ENCODE results near the gene OR4N2.
"Not testable (repeated sequence)": the region's sequence is repeated elsewhere in the genome, so short reads cannot be mapped to it uniquely, and the experiment has no call there.

The OR4N2 gene

DNA sequence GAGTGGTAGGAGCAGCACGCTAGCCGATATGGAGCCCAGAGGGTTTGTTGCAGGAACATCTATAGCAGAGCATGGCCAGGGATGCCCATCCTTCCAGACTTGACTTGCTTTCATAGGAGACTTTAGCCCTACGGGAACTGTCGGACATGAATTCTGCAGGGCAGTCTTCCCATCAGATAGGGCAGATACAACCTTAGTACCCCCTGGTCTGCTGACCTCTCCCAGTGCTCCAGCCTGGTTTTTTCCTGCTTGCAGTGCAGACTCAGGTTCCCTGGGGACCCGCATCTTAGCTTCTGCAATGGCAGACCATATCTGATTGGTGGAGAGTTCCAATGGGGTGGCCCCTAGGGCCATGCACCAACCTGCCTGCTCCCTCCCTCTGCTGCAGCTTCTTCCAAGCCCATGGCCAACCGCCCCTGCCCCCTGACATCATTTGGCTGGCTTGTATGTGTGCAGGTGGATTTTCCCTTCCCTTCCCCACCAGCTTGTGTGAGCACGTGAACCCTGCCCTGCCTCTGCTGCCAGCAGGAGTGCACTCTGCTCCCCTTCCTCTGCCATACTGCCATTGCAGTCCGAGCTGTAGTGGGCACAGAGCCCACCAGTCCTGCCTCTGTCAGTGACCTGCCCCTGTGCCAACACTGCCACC is 30.8 kb downstream of the OR4N2 start:
- not testable (repeated sequence) for DNase-seq

DNA sequence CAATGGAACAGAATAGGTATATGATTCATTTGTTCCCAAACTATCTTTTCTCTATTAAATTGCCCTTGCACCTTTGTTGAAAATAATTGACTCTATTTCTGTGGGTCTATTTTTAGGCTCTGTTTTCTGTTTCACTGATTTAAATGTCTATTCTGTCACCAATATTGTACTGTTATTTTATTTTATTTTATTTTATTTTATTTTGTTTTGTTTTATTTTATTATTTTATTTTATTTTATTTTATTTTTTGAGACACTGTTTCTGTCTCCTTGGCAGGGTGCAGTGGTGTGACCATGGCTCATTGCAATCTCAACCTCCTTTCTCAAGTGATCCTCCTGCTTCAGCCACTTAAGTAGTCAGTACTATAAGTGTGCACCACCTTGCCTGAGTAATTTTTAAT is 34.9 kb downstream of the OR4N2 start:
- DNase-seq: no peak

DNA sequence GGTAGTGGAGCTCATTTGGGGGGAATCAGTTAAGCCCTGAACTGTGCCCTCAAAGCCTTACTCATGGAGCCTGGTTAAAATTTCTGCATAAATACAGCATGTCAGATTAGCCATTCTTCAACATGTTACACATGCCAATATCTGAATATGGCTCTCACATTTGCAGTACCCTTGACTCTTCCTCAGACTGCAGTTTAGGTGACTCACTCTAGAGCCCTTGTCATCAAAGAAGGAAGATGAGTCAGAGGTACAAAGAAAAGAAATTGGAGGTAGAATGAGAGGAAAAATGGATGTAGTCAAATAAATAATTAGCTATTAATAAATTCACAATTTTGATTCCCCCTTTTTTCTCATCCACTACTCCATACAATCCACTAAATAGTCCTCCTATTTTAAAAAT is 47.8 kb downstream of the OR4N2 start:
- DNase-seq: no peak

DNA sequence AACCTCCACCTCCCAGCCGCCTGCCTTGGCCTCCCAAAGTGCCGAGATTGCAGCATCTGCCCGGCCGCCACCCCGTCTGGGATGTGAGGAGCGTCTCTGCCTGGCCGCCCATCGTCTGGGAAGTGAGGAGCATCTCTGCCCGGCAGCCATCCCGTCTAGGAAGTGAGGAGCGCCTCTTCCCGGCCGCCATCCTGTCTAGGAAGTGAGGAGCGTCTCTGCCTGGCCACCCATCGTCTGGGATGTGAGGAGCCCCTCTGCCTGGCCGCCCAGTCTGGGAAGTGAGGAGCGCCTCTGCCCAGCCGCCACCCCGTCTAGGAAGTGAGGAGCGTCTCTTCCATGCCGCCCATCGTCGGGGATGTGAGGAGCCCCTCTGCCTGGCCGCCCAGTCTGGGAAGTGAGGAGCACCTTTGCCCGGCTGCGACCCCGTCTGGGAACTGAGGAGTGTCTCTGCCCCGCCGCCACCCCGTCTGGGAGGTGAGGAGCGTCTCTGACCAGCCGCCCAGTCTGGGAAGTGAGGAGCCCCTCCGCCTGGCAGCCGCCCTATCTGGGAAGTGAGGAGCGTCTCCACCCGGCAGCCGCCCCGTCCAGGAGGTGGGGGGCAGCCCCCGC is 62.6 kb downstream of the OR4N2 start:
- DNase-seq: not testable (repeated sequence)

DNA sequence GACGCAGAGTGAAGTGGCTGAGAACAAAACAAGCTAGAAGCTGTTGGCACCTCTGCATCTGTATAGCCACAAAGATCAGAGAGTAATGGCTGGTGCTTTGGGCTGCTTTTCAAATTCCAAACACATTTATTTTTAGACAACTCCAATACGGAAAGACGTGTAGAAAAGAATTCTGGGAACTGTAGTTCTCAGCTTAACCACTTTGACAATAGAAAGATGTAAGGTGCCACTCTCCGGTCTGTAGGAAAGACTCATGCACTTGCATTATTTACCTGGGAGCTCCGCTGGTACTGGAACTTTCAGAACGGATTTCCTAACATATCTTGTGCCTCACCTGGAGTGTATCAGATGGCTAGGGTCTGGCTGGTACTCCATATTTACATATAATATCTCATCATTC is 69.6 kb downstream of the OR4N2 start:
- DNase-seq: no peak

DNA sequence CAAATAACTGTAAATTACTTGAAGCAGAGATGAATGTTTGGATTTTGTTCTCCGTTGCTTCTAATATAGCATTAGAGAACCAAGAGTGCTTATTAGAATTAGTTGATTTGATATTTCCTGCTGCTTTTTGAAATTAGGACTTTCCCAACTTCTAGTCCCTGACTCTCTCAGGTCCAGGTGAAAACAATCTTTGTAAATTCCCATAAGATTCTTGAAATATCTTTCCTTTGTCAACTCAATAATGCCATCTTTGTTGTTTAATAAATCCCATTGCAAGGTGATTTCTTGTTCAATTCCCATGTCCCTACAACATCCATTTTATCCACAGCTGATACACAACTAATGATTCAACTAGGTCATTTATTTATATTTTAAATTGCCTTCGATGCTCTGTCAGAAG is 71.3 kb downstream of the OR4N2 start, which contains the start of gene OR4K2:
OR4K2 (plus strand) TSS at position 301 of the 400 bp plus-strand sequence. CDS start 1,126 bp downstream, outside the sequence.
- no peak for DNase-seq

DNA sequence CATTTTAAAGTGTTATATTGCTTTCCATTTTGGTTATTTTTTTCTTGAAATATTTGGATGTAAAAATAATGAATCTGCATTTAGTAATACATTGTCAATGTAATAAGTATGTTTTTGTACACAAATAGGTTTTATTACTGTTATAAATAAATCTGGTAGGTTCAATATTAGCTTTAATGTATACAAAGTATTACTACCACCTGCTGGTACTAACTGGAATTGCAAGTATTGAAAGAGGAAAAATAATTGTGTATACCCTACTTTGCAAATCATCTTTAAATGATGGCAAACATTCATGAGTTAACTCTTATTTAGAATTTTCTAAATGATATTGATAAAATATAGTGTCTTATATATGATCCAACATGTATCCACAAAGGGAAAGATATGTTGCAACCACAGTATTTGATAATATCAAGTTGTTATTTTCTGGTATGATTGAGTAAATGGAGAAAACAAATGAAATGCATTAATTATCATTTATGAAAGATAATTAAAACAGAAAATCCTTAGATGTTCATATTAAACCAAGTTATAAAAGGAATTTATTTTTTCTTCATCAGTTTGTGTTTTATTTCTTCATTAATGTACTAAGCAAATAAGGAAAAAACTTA is 74.6 kb downstream of the OR4N2 start:
- DNase-seq: peak; percentile 37
